ENCODE data around the gene NFKB1.
"Not testable (repeated sequence)": the region's sequence is repeated elsewhere in the genome, so short reads cannot be mapped to it uniquely, and the experiment has no call there.

The NFKB1 gene

DNA sequence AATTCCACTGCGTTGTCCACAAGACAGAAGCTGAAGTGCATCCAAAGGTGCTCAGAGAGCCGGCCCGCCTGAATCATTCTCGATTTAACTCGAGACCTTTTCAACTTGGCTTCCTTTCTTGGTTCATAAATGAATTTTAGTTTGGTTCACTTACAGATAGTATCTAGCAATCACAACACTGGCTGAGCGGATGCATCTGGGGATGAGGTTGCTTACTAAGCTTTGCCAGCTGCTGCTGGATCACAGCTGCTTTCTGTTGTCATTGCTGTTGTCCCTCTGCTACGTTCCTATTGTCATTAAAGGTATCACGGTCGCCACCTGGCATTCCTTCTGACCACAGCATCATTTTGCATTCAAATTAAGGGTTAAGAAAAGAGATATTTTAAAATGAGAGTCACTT, 115.5 kb downstream of the NFKB1 start:
- ChIA-PET POLR2A (no interaction called here), CTCF (no interaction called here)
- no peak for TF ChIP-seq FOXM1 (IDR thresholded peaks at IDR 0.05; ENCODE audit: borderline replicate concordance)
- no peak for TF ChIP-seq ELF4 (IDR thresholded peaks at IDR 0.05)
- TF ChIP-seq SUZ12 (IDR thresholded peaks at IDR 0.05) = no peak
- TF ChIP-seq ARNT (IDR thresholded peaks at IDR 0.05) = no peak
- no peak for TF ChIP-seq FOXK2 (IDR thresholded peaks at IDR 0.05)
- TF ChIP-seq BHLHE40 (IDR thresholded peaks at IDR 0.05; ENCODE audit: borderline replicate concordance) = no peak
- no peak for DNase-seq (ENCODE audit: extremely low spot score)

DNA sequence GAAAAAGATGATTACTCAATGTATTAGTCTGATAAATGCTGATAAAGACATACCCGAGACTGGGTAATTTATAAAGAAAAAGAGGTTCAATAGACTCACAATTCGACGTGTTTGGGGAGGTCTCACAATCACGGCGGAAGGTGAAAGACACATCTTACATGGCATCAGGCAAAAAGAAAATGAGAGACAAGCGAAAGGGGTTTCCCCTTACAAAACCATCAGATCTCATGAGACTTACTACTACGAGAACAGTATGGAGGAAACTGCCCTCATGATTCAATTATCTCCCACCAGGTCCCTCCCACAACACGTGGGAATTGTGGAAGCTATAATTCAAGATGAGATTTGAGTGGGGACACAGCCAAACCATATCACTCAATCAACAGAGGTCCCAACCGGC, 117.9 kb downstream of the NFKB1 start:
- not testable (repeated sequence) for DNase-seq (ENCODE audit: extremely low spot score)
- CTCF ChIA-PET = interaction anchor here (0.6 to 0.8 kb wide), 2 partner anchors 16 to 247 kb away, joined by 3 to 4 read pairs; no protein-coding TSS in a partner anchor

GRCh38 chr4:102619776-102620631, 118.8 kb downstream of the NFKB1 start:
- not testable (repeated sequence) for DNase-seq (ENCODE audit: extremely low spot score)
- ChIA-PET POLR2A (interaction anchor here (1.1 to 1.4 kb wide), 2 partner anchors 208 to 249 kb away, joined by 5 to 8 read pairs; partner anchors contain the start of genes CISD2 and UBE2D3), CTCF (interaction anchor here (0.6 to 2.0 kb wide), 10 partner anchors 8 to 480 kb away, joined by 3 to 28 read pairs (median 6); partner anchors contain the start of gene BDH2)

More for the DNA sequence above, 117.9 kb downstream of the NFKB1 start:
- POLR2A ChIA-PET = not testable (repeated sequence)

DNA sequence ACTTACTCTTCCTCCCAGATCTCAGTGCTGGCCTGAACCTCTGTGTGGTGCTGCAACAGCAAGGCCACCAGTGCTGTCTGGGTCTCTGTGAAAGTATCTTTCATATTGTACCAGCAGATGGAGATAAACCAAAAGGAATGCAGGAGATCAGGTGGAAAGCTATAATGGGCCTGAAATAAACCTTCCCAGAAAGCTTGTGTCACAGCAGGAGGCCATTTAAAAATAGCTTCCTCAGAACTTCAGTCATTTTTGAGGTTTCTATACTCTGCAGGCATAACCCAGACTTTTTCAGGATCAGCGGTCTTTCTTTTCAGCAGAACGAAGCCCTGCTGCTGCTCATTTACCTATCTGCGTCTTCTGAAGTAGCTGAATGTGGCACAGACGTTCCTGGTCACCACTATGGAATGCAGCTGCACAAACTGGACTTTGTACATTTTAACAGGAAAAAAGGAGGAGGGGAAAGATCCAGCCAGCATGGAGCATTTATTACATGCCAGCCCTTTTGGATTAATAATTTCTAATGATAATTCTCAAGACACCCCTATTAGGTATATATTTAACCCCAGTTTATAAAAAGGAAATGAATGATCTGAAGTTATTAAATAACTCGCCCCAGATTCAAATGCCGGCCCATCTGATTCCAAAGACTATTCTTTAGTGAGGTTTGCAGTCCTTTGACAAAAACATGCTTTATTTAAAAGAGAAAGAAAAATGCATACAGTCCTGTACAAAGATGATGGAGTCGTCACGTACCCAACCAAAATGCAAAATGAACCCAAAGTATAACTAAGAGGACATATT, 119.7 kb downstream of the NFKB1 start:
- POLR2A ChIA-PET = interaction anchor here (1.1 to 1.4 kb wide), 2 partner anchors 207 to 248 kb away, joined by 5 to 8 read pairs; partner anchors contain the start of genes CISD2 and UBE2D3
- DNase-seq (ENCODE audit: extremely low spot score) = peak; percentile 75
- TF ChIP-seq L3MBTL2 (conservative IDR thresholded peaks at IDR 0.05) (no peak), LEF1 (IDR thresholded peaks at IDR 0.05; ENCODE audit: borderline replicate concordance) (no peak), FOXM1 (IDR thresholded peaks at IDR 0.05; ENCODE audit: borderline replicate concordance) (no peak), ARNT (IDR thresholded peaks at IDR 0.05) (no peak), BHLHE40 (IDR thresholded peaks at IDR 0.05; ENCODE audit: borderline replicate concordance) (no peak), TARDBP (IDR thresholded peaks at IDR 0.05) (no peak), NFRKB (IDR thresholded peaks at IDR 0.05) (no peak), PKNOX1 (IDR thresholded peaks at IDR 0.05) (no peak), ZNF384 (IDR thresholded peaks at IDR 0.05) (no peak), CTBP1 (IDR thresholded peaks at IDR 0.05; ENCODE audit: borderline replicate concordance) (no peak), SP1 (IDR thresholded peaks at IDR 0.05) (no peak), HDGF (IDR thresholded peaks at IDR 0.05; ENCODE audit: borderline replicate concordance) (no peak), ELF4 (IDR thresholded peaks at IDR 0.05) (no peak), FOXK2 (IDR thresholded peaks at IDR 0.05) (no peak), FOXA1 (IDR thresholded peaks at IDR 0.05) (no peak), SUZ12 (IDR thresholded peaks at IDR 0.05) (no peak)

DNA sequence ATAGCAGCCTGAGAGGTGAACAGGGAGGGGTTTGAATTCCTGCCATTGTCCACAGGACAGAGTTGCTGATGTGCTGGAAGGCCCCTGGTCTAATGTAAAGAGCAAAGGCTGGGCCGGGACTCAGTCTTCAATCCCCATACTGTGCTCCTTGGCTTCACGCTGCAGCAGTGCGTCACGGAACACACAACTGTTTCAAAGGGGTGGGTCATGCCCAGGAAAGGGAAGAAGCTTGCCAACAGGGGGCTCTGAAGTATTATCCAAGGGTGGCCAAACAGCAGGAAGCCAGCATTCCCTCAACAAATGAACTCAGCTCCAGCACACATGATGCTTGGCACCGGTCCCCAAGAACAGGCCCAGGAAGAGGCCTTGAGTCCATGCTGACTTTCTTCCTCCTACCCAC, 122.5 kb downstream of the NFKB1 start:
- CTCF ChIA-PET = interaction anchor here (1.0 to 2.7 kb wide), 2 partner anchors 176 to 385 kb away, joined by 3 to 17 read pairs; no protein-coding TSS in a partner anchor
- TF ChIP-seq BHLHE40 (IDR thresholded peaks at IDR 0.05; ENCODE audit: borderline replicate concordance) (no peak), ZNF384 (IDR thresholded peaks at IDR 0.05) (no peak), SUZ12 (IDR thresholded peaks at IDR 0.05) (no peak), SP1 (IDR thresholded peaks at IDR 0.05) (no peak), FOXM1 (IDR thresholded peaks at IDR 0.05; ENCODE audit: borderline replicate concordance) (no peak), TARDBP (IDR thresholded peaks at IDR 0.05) (no peak), L3MBTL2 (conservative IDR thresholded peaks at IDR 0.05) (no peak), FOXK2 (IDR thresholded peaks at IDR 0.05) (no peak), ARNT (IDR thresholded peaks at IDR 0.05) (no peak), CTBP1 (IDR thresholded peaks at IDR 0.05; ENCODE audit: borderline replicate concordance) (no peak)
- peak; percentile 38 for DNase-seq (ENCODE audit: extremely low spot score)
- POLR2A ChIA-PET = interaction anchor here (0.9 to 1.8 kb wide), 2 partner anchors 204 to 409 kb away, joined by 3 to 8 read pairs; partner anchors contain the start of gene UBE2D3

More for the DNA sequence above, 119.7 kb downstream of the NFKB1 start:
- CTCF ChIA-PET = interaction anchor here (0.6 to 2.0 kb wide), 14 partner anchors 9 to 479 kb away, joined by 3 to 28 read pairs (median 4); partner anchors contain the start of gene BDH2

GRCh38 chr4:102624505-102624904, 123.3 kb downstream of the NFKB1 start:
- ChIA-PET POLR2A (interaction anchor here (1.8 kb wide), 1 partner anchor 203 kb away, joined by 8 read pairs; the partner anchor contains the start of gene UBE2D3), CTCF (interaction anchor here (1.0 to 2.7 kb wide), 2 partner anchors 176 to 384 kb away, joined by 3 to 17 read pairs; no protein-coding TSS in a partner anchor)
- no peak for DNase-seq (ENCODE audit: extremely low spot score)
- TF ChIP-seq PKNOX1 (IDR thresholded peaks at IDR 0.05) = peak; percentile 57
- TF ChIP-seq CTBP1 (IDR thresholded peaks at IDR 0.05; ENCODE audit: borderline replicate concordance) = no peak
